Stimulated activated CD8-positive, alpha-beta memory T cell treated with anti-CD3 and anti-CD28 coated beads, Interleukin-4, amount 100 ng/mL, for 24 hours (primary cell): Measurements from ENCODE around the gene LHX6.
A peak's percentile ranks its signal among the peaks of the same experiment; 100 is the strongest.

Experiments used
- DNase-seq: peaks from one replicate; pipeline ENCODE4 v3.0.0-alpha.2; 2020; ENCODE audit warnings: low read depth

Gene LHX6

GRCh38 chr9:122216138-122216797, 12.5 kb downstream of the LHX6 start:
- no peak for DNase-seq

GRCh38 chr9:122215663-122216062, 13.1 kb downstream of the LHX6 start:
- DNase-seq = no peak

GRCh38 chr9:122214507-122214906, 14.2 kb downstream of the LHX6 start:
- no peak for DNase-seq

GRCh38 chr9:122213589-122214413, 15.0 kb downstream of the LHX6 start:
- DNase-seq = peak; percentile 26

GRCh38 chr9:122213102-122213588, 15.6 kb downstream of the LHX6 start:
- DNase-seq = no peak

- no peak for DNase-seq
These were observed 16.2 kb downstream of the LHX6 start for GRCh38 chr9:122212473-122213004.

GRCh38 chr9:122209451-122209850, 19.3 kb downstream of the LHX6 start:
- no peak for DNase-seq

GRCh38 chr9:122207096-122207495, 21.7 kb downstream of the LHX6 start:
- DNase-seq = no peak

- DNase-seq = no peak
These were observed 22.4 kb downstream of the LHX6 start for GRCh38 chr9:122206118-122207046.

GRCh38 chr9:122205176-122205575, 23.6 kb downstream of the LHX6 start:
- DNase-seq = no peak

GRCh38 chr9:122204491-122204890, 24.3 kb downstream of the LHX6 start:
- DNase-seq = no peak

- DNase-seq = no peak
These were observed 24.7 kb downstream of the LHX6 start for GRCh38 chr9:122204055-122204454.

GRCh38 chr9:122202111-122202510, 26.6 kb downstream of the LHX6 start:
- no peak for DNase-seq

GRCh38 chr9:122201641-122202040, 27.1 kb downstream of the LHX6 start:
- DNase-seq = no peak

- DNase-seq = no peak
These were observed 27.7 kb downstream of the LHX6 start for GRCh38 chr9:122200960-122201595.

GRCh38 chr9:122197882-122198281, 30.9 kb downstream of the LHX6 start:
- DNase-seq = no peak

- no peak for DNase-seq
These were observed 31.3 kb downstream of the LHX6 start for GRCh38 chr9:122197426-122197825.

GRCh38 chr9:122195875-122196274, 32.9 kb downstream of the LHX6 start:
- no peak for DNase-seq

GRCh38 chr9:122193651-122194050, 35.1 kb downstream of the LHX6 start:
- no peak for DNase-seq

- no peak for DNase-seq
These were observed 35.7 kb downstream of the LHX6 start for GRCh38 chr9:122192914-122193525.

- DNase-seq = no peak
These were observed 36.4 kb downstream of the LHX6 start for GRCh38 chr9:122192261-122192875.
